K562 (cell line): Measurements from ENCODE around the gene ITPRID2. TPM values are rescaled to one million over a fixed set of nuclear protein-coding genes. Genes with fewer than 3 reads are reported as not detected.

Source experiments
- BRF2 ChIP-seq: IDR thresholded peaks from 3 replicates; pipeline ENCODE4 v1.6.1; 2011; ENCODE audit warnings: borderline replicate concordance, mild to moderate bottlenecking; ENCODE audit not compliant: insufficient read length, insufficient read depth
- CCNT2 ChIP-seq: IDR thresholded peaks from 2 replicates; pipeline ENCODE4 v1.6.1; 2011; ENCODE audit warnings: borderline replicate concordance, low read depth, mild to moderate bottlenecking, moderate library complexity, mixed read lengths, low read length; ENCODE audit not compliant: insufficient read length; ENCODE audit errors: extremely low read depth
- HES1 ChIP-seq: fragments of 450-650 bp; IDR thresholded peaks from 2 replicates; pipeline ENCODE4 v1.6.1; 2016; ENCODE audit warnings: low read depth, mild to moderate bottlenecking, moderate library complexity
- IFI16 ChIP-seq: fragments of 250-450 bp; sonication (Bioruptor Pico); IDR thresholded peaks from 2 replicates; pipeline ENCODE4 v2.1.2; 2022; ENCODE audit warnings: mild to moderate bottlenecking, inconsistent platforms
- KDM1A ChIP-seq, 2 experiments: fragments of 450-650 bp; IDR thresholded peaks; 2 replicates each; pipeline ENCODE4 v1.6.1; 2016; ENCODE audit warnings: mild to moderate bottlenecking in 2 of 2
- MCM7 ChIP-seq, 2 experiments: fragments of 450-650 bp; IDR thresholded peaks; 2 replicates each; pipeline ENCODE4 v1.6.1; 2016 to 2018
- RBM15 ChIP-seq: fragments of 200-400 bp; formaldehyde crosslinking; IDR thresholded peaks from 2 replicates; pipeline ENCODE4 v1.6.1; 2018; ENCODE audit warnings: mild to moderate bottlenecking, low read length, moderate library complexity; ENCODE audit not compliant: insufficient read depth
- SIRT6 ChIP-seq: IDR thresholded peaks from one replicate; pipeline ENCODE4 v1.6.1; 2012; ENCODE audit warnings: low read depth, mild to moderate bottlenecking, control low read depth, inconsistent platforms, low read length, moderate library complexity
- STAT5A ChIP-seq: IDR thresholded peaks from 2 replicates; pipeline ENCODE4 v1.6.1; 2012; ENCODE audit warnings: low read length, inconsistent platforms, borderline replicate concordance
- ZNF140 ChIP-seq: fragments of 250-450 bp; sonication (Bioruptor Pico); IDR thresholded peaks from 2 replicates; pipeline ENCODE4 v1.8.0; 2021; ENCODE audit warnings: moderate library complexity, mild to moderate bottlenecking, inconsistent platforms
- ZNF436 ChIP-seq: fragments of 250-450, 450-650 bp; sonication (Bioruptor Pico); formaldehyde crosslinking; IDR thresholded peaks from 2 replicates; pipeline ENCODE4 v1.7.0; 2020; ENCODE audit warnings: mild to moderate bottlenecking
- ZNF668 ChIP-seq: fragments of 250-450 bp; sonication (Bioruptor Pico); IDR thresholded peaks from 2 replicates; pipeline ENCODE4 v1.8.0; 2022; ENCODE audit warnings: mild to moderate bottlenecking, inconsistent platforms
- ZNF75A ChIP-seq: fragments of 450-650 bp; formaldehyde crosslinking; IDR thresholded peaks from 2 replicates; pipeline ENCODE4 v1.4.0; 2020; ENCODE audit warnings: mild to moderate bottlenecking
- polyA plus RNA-seq, 8 experiments: library from polyadenylated mRNA; depleted of rRNA in 4 of 8; stranded (reverse) in 5 of 8; unstranded in 3 of 8; fragments of >200 nt; fragmentation: Nextera tagmentation in 2 of 8; fragmentation: Illumina TruSeq in 1 of 8; extraction: Ambion mirVana in 2 of 8; extraction: Trizol in 1 of 8; gene quantifications; 2 replicates each; pipeline versions ENCODE4 v1.2.1 to v1.2.3, GENCODE V29; 2011 to 2014; ENCODE audit warnings: inconsistent platforms in 1 of 8, missing spikeins in 1 of 8
- total RNA-seq, 7 experiments: library from RNA; depleted of rRNA in 6 of 7; stranded (reverse); fragments of >200 nt in 6 of 7; fragmentation: Illumina TruSeq in 2 of 7; extraction: Trizol in 2 of 7; gene quantifications; 2 replicates each; pipeline versions ENCODE4 v1.2.1 to v1.2.3, GENCODE V29; 2011 to 2021; ENCODE audit warnings: low replicate concordance in 1 of 7
- TF ChIP-seq, protein P1 (sequence below), 2 experiments: fragments of 450-650 bp; IDR thresholded peaks; 2 replicates each; pipeline ENCODE4 v1.6.1; 2018; ENCODE audit warnings: mild to moderate bottlenecking in 2 of 2, low read depth in 1 of 2; ENCODE audit not compliant: partially characterized antibody in 2 of 2
- TF ChIP-seq, protein P2 (sequence below): fragments of 250-450 bp; sonication (Bioruptor Pico); IDR thresholded peaks from 2 replicates; pipeline ENCODE4 v1.4.0; 2020; ENCODE audit warnings: mild to moderate bottlenecking
- TF ChIP-seq, protein P3 (sequence below): sonication (generic); formaldehyde crosslinking; IDR thresholded peaks from 2 replicates; pipeline ENCODE4 v1.8.1; 2023; ENCODE audit warnings: mild to moderate bottlenecking, missing genetic modification reagents
- TF ChIP-seq, protein P4 (sequence below): fragments of 250-450 bp; sonication (Bioruptor Pico); IDR thresholded peaks from 2 replicates; pipeline ENCODE4 v1.6.1; 2021; ENCODE audit warnings: mild to moderate bottlenecking

ITPRID2 gene
- total and polyA plus RNA-seq, 9 of the 15 experiments (the other 6 are each of a cell fraction or from before 2014, with no cell fraction given): 18.5 to 77.8 (median 52.0) TPM

DNA sequence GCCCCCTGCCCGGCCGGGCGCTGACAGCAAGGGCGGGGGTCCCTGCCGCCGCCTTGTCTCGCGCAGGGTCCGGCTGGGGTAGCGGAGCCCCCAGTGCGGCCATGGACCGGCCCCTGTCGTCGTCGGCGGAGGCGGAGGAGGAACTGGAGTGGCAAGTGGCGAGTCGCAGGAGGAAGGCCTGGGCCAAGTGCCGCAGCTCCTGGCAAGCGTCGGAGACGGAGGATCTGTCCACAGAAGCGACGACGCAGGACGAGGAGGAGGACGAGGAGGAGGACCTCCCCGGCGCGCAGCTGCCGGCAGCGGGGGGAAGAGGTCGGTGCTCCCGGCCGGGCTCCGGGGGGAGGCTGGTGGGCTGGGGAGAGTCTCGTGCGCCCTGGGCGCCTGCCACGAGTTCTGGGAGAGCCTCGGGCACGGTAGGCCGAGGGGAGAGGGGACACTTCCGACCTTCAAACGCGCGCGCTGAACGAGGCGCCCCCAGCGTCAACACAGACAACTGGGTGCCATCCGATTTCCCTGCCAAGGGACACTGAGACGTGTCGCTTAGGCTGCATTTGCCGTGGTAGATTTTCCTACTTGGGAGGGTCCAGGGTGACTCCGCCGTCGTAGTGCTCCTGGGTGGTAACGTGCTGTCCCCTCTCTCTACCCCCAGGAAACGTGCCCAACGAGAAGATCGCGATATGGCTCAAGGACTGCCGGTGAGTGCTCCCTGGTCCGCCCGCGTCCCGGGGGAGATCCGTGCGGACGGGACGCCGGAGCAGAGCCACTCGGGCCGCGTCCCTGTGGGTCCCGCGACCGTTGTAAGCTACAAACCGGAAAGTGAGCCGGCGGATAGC lies 652 bp downstream of the ITPRID2 start (continued):
- TF ChIP-seq ZNF436 (CRISPR knock-in tag) (no peak), MCM7 (IDR thresholded peaks at IDR 0.05) (no peak), RBM15 (no peak), ZNF668 (CRISPR knock-in tag) (no peak), BRF2 (no peak), SIRT6 (no peak), ZNF140 (CRISPR knock-in tag) (no peak), IFI16 (no peak), ZNF75A (no peak), STAT5A (no peak), KDM1A (IDR thresholded peaks at IDR 0.05) (no peak), CCNT2 (peak; percentile 16), HES1 (no peak)
- TF ChIP-seq, protein P1, sequence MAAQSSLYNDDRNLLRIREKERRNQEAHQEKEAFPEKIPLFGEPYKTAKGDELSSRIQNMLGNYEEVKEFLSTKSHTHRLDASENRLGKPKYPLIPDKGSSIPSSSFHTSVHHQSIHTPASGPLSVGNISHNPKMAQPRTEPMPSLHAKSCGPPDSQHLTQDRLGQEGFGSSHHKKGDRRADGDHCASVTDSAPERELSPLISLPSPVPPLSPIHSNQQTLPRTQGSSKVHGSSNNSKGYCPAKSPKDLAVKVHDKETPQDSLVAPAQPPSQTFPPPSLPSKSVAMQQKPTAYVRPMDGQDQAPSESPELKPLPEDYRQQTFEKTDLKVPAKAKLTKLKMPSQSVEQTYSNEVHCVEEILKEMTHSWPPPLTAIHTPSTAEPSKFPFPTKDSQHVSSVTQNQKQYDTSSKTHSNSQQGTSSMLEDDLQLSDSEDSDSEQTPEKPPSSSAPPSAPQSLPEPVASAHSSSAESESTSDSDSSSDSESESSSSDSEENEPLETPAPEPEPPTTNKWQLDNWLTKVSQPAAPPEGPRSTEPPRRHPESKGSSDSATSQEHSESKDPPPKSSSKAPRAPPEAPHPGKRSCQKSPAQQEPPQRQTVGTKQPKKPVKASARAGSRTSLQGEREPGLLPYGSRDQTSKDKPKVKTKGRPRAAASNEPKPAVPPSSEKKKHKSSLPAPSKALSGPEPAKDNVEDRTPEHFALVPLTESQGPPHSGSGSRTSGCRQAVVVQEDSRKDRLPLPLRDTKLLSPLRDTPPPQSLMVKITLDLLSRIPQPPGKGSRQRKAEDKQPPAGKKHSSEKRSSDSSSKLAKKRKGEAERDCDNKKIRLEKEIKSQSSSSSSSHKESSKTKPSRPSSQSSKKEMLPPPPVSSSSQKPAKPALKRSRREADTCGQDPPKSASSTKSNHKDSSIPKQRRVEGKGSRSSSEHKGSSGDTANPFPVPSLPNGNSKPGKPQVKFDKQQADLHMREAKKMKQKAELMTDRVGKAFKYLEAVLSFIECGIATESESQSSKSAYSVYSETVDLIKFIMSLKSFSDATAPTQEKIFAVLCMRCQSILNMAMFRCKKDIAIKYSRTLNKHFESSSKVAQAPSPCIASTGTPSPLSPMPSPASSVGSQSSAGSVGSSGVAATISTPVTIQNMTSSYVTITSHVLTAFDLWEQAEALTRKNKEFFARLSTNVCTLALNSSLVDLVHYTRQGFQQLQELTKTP (IDR thresholded peaks at IDR 0.05; ENCODE audit: low read depth in 1 of 2, partially characterized antibody in 2 of 2): no peak
- TF ChIP-seq, protein P2, sequence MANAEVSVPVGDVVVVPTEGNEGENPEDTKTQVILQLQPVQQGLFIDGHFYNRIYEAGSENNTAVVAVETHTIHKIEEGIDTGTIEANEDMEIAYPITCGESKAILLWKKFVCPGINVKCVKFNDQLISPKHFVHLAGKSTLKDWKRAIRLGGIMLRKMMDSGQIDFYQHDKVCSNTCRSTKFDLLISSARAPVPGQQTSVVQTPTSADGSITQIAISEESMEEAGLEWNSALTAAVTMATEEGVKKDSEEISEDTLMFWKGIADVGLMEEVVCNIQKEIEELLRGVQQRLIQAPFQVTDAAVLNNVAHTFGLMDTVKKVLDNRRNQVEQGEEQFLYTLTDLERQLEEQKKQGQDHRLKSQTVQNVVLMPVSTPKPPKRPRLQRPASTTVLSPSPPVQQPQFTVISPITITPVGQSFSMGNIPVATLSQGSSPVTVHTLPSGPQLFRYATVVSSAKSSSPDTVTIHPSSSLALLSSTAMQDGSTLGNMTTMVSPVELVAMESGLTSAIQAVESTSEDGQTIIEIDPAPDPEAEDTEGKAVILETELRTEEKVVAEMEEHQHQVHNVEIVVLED (CRISPR knock-in tag): no peak; the same call in 1 of the 2 replicates
- TF ChIP-seq, protein P3, sequence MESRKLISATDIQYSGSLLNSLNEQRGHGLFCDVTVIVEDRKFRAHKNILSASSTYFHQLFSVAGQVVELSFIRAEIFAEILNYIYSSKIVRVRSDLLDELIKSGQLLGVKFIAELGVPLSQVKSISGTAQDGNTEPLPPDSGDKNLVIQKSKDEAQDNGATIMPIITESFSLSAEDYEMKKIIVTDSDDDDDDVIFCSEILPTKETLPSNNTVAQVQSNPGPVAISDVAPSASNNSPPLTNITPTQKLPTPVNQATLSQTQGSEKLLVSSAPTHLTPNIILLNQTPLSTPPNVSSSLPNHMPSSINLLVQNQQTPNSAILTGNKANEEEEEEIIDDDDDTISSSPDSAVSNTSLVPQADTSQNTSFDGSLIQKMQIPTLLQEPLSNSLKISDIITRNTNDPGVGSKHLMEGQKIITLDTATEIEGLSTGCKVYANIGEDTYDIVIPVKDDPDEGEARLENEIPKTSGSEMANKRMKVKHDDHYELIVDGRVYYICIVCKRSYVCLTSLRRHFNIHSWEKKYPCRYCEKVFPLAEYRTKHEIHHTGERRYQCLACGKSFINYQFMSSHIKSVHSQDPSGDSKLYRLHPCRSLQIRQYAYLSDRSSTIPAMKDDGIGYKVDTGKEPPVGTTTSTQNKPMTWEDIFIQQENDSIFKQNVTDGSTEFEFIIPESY: no peak
- TF ChIP-seq, protein P4, sequence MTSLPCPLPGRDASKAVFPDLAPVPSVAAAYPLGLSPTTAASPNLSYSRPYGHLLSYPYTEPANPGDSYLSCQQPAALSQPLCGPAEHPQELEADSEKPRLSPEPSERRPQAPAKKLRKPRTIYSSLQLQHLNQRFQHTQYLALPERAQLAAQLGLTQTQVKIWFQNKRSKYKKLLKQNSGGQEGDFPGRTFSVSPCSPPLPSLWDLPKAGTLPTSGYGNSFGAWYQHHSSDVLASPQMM (CRISPR knock-in tag): no peak
